HUDEP-2 (cell line): ENCODE data around the gene LRRFIP1.
"Not testable (repeated sequence)": the region's sequence is repeated elsewhere in the genome, so short reads cannot be mapped to it uniquely, and the experiment has no call there.

Experiments
- DNase-seq, 76 experiments: peaks; one replicate each; lab custom pipeline; 2025; ENCODE audit not compliant: unreplicated experiment in 76 of 76; lab: John Stamatoyannopoulos, UW

LRRFIP1 gene

GRCh38 chr2:237742191-237742590, 114.8 kb downstream of the LRRFIP1 start:
- DNase-seq = no peak

GRCh38 chr2:237742614-237743013, 115.2 kb downstream of the LRRFIP1 start:
- no peak for DNase-seq

DNA sequence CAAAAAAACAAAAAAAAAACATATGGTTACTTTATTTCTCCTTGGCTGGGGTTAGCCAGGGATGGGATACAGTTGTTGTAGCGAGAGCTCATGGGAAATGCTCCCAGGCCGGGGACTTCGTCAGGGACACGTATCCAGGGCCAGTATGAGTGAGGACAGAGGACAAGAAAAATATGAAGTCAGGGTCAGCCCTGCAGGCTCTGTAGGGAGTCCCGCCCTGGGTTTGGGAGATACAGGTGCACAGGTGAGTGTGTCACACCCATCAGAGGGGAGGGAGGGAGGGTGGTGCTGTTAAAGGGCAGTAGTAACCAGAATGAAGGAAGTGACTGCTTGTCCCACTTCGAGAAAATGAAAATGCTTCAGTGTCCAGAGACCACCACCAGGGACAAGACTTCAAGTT, 115.6 kb downstream of the LRRFIP1 start:
- no peak for DNase-seq

DNA sequence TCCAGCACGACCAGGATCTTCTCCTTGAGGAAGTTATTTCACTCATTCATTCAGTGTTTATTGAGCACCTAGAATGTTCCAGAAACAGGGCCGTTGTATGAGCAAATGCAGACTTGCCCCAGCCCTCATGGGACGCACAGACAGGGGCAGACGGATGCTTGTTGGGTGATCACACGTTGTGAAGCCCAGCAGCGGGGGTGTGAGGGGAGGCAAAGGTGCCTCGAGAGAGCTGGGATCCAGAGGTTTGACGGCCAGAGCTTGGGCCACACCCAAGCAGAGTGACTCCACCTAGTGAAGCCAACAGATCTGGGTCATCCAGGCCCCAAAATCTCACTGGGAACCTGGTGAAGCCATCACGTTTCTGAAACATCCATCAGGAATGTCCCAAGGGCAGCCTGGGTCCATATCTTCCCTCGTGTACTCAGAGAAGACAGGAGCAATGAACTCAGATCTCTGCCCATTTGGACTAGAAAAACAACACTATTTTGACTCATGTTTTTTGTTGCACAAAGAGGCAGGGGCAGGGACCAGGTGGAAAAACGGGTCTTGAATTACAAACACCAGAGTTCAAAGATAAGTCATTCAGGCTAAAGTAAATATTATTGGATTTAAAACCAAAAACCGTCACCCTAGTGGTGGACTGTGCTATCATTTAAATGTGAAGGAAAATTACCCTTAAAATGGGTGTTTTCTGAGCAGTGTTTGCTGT, 116.3 kb downstream of the LRRFIP1 start:
- no peak for DNase-seq

GRCh38 chr2:237744270-237744612, 116.9 kb downstream of the LRRFIP1 start:
- DNase-seq = no peak

GRCh38 chr2:237744613-237745249, 117.3 kb downstream of the LRRFIP1 start:
- DNase-seq = peak in 57 of 76 experiments; percentile 3 to 70 (median 40)

- DNase-seq = no peak
Observed at GRCh38 chr2:237745250-237745613, 117.8 kb downstream of the LRRFIP1 start.

DNA sequence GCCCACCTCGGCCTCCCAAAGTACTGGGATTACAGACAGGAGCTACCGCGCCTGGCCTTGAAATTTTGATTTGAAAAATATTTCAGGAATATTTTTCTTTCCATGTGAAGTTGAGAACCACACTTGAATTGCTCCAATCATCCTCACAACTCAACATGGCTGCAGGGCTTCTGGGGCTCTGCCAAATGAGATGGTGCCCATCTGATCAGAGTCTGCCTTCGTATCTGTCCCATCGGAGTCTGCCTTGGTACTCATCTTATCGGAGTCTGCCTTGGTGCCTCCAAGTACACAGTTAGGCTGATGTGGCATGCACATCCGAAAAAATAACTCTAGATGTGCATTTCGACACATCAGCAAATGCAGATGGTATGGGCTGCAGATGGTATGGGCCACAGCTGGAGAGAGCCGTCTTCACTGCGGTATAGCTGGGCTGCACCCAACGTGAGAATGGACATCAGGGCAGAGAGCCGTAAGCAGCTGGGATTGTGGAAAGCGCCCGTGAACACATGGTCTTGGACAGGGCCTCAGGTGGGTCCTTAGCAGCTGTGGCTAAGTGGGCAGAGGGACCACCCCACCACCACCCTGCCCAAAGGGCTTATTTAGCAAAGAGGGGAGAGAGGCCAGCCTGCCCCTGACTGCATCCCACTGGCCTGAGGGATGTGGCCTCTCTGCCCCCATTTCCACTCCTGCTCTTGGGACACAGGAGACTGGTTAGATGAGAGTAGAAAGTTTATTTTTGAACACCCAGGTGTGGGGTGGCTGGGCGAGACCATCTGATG, 119.1 kb downstream of the LRRFIP1 start:
- peak in 2 of 76 experiments; percentile 18 to 26 for DNase-seq

DNA sequence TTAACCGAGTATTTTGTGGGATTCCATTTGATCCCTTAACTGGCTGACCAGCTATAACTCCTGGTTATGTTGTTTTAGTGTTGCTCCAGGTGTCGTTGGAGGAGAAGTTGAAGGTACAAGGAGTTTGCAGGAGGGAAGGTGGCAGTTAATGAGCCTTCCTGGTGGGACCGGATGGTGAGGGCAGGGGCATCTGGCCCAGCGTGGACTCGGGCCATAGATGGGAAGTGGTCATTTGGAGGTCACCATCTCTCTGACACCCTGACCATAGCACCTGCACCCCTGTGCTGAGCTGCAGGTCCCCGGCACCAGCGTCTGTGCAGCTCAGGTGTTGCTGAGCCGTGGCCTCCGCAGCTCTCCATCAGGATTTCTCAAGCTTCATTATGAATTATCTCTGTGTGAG, 119.8 kb downstream of the LRRFIP1 start:
- no peak for DNase-seq

DNA sequence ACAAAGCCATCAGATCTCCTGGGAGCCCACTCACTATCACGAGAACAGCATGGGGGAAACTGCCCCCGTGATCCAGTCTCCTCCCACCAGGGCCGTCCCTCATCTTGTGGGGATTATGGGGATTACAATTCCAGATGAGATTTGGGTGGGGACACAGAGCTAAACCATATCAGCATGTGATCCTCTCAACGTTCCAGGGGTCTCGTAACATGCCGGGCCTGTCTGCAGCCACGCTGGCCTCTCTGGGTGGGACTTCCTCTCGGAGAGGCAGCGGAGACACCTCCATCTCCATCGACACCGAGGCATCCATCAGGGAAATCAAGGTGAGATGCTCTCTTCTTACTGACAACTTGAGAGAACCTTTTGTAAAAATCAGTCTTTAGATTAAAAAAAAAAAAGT, 121.6 kb downstream of the LRRFIP1 start:
- DNase-seq = no peak

- DNase-seq = no peak
Observed at GRCh38 chr2:237749961-237750360, 122.6 kb downstream of the LRRFIP1 start.

DNA sequence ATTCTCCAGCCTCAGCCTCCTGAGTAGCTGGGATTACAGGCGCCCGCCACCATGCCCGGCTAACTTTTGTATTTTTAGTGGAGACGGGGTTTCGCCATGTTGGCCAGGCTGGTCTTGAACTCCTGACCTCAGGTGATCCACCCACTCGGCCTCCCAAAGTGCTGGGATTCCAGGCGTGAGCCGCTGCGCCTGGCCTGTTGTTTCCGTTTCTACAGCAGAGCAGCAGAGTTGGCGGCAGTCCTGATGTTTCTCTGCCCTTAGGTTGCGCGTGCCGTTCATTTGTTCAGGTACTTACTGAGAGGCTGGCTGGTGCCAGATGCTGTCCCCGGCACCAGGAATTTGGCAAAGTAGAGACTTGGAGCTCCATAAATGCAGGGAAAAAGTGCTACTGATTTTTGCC, 123.1 kb downstream of the LRRFIP1 start:
- DNase-seq = not testable (repeated sequence)

- DNase-seq = no peak
Observed at GRCh38 chr2:237752761-237753165, 125.4 kb downstream of the LRRFIP1 start.

DNA sequence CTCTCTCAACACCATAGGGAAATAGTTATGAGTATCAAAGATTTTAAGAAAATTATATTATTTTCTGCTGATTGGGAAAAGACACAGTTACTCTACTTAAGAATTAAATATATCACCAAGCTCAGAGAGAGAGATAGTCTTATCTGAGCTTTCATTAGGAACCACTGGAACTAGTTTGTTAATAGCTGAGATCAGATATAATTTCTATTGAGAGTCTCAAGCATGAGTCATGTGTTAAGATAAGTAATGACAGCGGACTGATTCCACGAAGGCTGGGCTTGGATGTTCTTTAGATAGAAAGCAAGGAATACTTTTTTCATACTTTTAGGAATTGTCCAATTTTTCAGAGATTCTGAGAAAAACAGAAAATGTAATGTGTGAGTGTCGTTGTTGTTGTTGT, 126.8 kb downstream of the LRRFIP1 start:
- no peak for DNase-seq

- no peak for DNase-seq
Observed at GRCh38 chr2:237754626-237755248, 127.3 kb downstream of the LRRFIP1 start.

DNA sequence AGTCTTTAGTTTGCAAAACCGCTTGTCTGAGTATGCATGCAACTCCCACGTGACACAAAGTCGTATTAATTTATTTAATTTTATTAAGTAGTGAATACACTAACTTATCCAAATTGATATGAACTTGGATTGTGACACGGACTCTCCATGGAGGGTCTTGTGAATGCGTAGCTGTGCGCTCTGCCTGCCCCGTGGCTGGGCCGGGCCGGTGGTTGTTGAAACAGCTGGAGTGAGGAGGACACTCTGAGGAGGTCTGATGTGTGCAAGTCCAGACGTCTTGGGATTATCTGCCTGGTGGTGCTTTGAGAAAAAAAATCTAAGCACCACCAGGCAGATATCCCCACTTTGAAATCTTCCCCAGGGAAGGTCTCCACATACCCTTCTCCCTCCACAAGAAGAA, 130.2 kb downstream of the LRRFIP1 start:
- DNase-seq = no peak

DNA sequence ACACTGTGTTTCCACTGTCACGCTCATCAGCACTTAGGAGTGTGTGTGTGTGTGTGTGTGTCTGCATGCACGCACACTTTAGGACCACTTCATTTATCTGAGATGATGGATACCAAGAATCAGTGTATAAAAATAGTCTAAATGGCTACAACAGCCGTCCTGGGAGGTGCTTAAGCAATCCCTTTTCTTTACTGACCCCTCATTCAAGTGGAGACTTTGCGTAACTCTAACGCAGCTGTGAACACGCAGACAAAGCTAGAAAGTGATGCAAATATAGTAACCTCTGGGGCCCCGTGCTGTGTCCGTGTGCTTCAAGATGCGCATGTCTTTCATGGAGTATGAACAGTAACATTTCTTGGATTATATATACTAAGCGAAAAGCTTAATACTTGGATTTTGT, 130.8 kb downstream of the LRRFIP1 start:
- DNase-seq = no peak

DNA sequence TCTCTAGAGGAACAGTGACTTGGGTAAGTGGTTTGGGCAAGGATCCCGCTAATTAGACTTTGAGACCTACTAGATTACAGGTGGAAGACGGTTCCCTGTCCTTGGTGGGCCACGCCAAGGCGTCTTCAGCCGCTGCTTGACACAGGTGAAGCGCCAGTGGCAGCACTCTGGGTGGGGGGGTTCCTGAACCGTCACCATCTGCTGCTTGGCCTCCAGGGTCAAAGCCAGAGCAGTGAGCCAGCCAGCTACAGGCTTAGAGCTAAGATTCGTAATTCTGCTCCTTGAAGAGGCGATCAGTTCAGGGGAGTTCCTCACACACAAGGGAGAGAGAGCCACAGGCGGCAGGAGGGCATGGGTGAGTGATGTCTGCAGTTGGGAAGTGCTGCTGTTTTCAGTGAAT, 131.8 kb downstream of the LRRFIP1 start:
- DNase-seq = no peak

- DNase-seq = no peak
Observed at GRCh38 chr2:237760506-237761502, 133.4 kb downstream of the LRRFIP1 start.
